Measurements from ENCODE around the gene ITGBL1. TPM values are rescaled to one million over a fixed set of nuclear protein-coding genes. Genes with fewer than 3 reads are reported as not detected.

ITGBL1 gene
- total and polyA plus RNA-seq, 2 donors (not counting 3 experiments of a cell fraction or from before 2014, with no cell fraction given): 4.6 to 8.8 TPM

DNA sequence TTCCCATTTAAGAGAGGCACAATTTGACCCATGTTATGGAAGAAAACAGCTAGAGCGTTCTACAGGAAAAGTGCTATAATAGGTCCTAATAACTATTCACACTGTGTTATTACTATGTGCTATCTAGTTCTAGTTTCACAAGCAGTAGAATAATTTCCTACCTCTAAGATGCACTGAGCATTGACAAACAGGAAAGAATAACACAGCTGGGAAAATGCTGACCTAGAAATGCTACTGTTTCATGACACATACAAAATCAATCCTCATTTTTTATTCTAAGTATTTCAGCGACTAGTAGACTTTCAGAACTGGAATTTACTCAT, 259.5 kb downstream of the ITGBL1 start:
- POLR2A ChIA-PET: no interaction called here
- DNase-seq (ENCODE audit: low read depth, low spot score) (peak; percentile 8), FAIRE-seq (no peak)
- no peak overlapping the region for H3K4me3 ChIP-seq (replicated peaks in 1 of 3; ENCODE audit: insufficient read depth in 1 of 3, low read depth in 1 of 3, low read length in 3 of 3)
- H3K4me1 ChIP-seq (ENCODE audit: control insufficient read depth, extremely low read depth, insufficient read depth, low read length): no peaks in the 10 kb centered on the region
- no TSS peak for BruUV-seq (replicated peaks)
- H4K20me1 ChIP-seq (replicated peaks; ENCODE audit: control insufficient read depth, extremely low read depth, insufficient read depth, low read length): no peaks in the 10 kb centered on the region
- H3K9me3 ChIP-seq (replicated peaks; ENCODE audit: control insufficient read depth, insufficient read depth, low read length): no peaks in the 10 kb centered on the region
- intact Hi-C loops (cut with micrococcal nuclease) (no loop called here), dilution Hi-C loops (cut with MboI; ENCODE audit: extremely low pct_ligation_motif_present, low sequenced_read_pairs) (no loop called here)
- H3K9ac ChIP-seq (replicated peaks; ENCODE audit: extremely low read depth, insufficient read depth, low read length): no peak overlapping the region
- no peak overlapping the region for H3K4me2 ChIP-seq (ENCODE audit: insufficient read depth, low read length)
- H3K79me2 ChIP-seq (ENCODE audit: control insufficient read depth, insufficient read depth, low read length): no peaks in the 10 kb centered on the region
- no peak overlapping the region for H3K27ac ChIP-seq (ENCODE audit: insufficient read depth, low read depth, low read length)
- TF ChIP-seq EZH2 (IDR thresholded peaks at IDR 0.05; ENCODE audit: borderline replicate concordance, low read depth, low read length, severe bottlenecking) (no peak), POLR2A (IDR thresholded peaks at IDR 0.05; ENCODE audit: low read depth, low read length) (no peak), MYC (IDR thresholded peaks at IDR 0.05; ENCODE audit: low read depth, low read length) (no peak), POLR2AphosphoS5 (IDR thresholded peaks at IDR 0.05; ENCODE audit: insufficient read depth, low read depth, low read length) (no peak), JUN (IDR thresholded peaks at IDR 0.05; ENCODE audit: borderline replicate concordance, insufficient read depth, insufficient read length, low read depth) (no peak), GATA2 (IDR thresholded peaks at IDR 0.05; ENCODE audit: insufficient read depth, insufficient read length, low read depth, low read length) (no peak), FOS (IDR thresholded peaks at IDR 0.05; ENCODE audit: borderline replicate concordance, insufficient read depth, low read length) (no peak)
- TF ChIP-seq, protein P1, sequence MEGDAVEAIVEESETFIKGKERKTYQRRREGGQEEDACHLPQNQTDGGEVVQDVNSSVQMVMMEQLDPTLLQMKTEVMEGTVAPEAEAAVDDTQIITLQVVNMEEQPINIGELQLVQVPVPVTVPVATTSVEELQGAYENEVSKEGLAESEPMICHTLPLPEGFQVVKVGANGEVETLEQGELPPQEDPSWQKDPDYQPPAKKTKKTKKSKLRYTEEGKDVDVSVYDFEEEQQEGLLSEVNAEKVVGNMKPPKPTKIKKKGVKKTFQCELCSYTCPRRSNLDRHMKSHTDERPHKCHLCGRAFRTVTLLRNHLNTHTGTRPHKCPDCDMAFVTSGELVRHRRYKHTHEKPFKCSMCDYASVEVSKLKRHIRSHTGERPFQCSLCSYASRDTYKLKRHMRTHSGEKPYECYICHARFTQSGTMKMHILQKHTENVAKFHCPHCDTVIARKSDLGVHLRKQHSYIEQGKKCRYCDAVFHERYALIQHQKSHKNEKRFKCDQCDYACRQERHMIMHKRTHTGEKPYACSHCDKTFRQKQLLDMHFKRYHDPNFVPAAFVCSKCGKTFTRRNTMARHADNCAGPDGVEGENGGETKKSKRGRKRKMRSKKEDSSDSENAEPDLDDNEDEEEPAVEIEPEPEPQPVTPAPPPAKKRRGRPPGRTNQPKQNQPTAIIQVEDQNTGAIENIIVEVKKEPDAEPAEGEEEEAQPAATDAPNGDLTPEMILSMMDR (IDR thresholded peaks at IDR 0.05; ENCODE audit: extremely low read depth in 1 of 2, insufficient read depth in 1 of 2, low read depth in 1 of 2, low read length in 2 of 2): no peak
- TF ChIP-seq, protein P2, sequence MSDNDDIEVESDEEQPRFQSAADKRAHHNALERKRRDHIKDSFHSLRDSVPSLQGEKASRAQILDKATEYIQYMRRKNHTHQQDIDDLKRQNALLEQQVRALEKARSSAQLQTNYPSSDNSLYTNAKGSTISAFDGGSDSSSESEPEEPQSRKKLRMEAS (IDR thresholded peaks at IDR 0.05; ENCODE audit: insufficient read depth, insufficient read length): no peak
- no peaks in the 10 kb centered on the region for H3K27me3 ChIP-seq (ENCODE audit: control insufficient read depth in 2 of 2, insufficient read depth in 2 of 2, low read length in 2 of 2)
- H3K9me1 ChIP-seq (replicated peaks; ENCODE audit: control insufficient read depth, extremely low read depth, insufficient read depth, low read length): no peaks in the 10 kb centered on the region
- H2AFZ ChIP-seq (ENCODE audit: low read depth, low read length): no peak overlapping the region
- H3K36me3 ChIP-seq (ENCODE audit: control insufficient read depth in 2 of 2, extremely low read depth in 1 of 2, insufficient read depth in 2 of 2, low read length in 2 of 2): no peaks in the 10 kb centered on the region
- CTCF ChIA-PET: no interaction called here

All from endothelial cell of umbilical vein (primary cell).